K562 (cell line): ENCODE measurements around the gene SORT1. TPM values are rescaled to one million over a fixed set of nuclear protein-coding genes. Genes with fewer than 3 reads are reported as not detected.

Source experiments
- ARHGAP35 ChIP-seq: fragments of 450-650 bp; IDR thresholded peaks from 2 replicates; pipeline ENCODE4 v1.6.1; 2018; ENCODE audit not compliant: partially characterized antibody
- ATF1 ChIP-seq, 2 experiments: fragments of 450-650 bp in 1 of 2; IDR thresholded peaks; 2 replicates each; pipeline ENCODE4 v1.6.1; 2016; ENCODE audit warnings: missing compliant biosample characterization in 1 of 2, missing genetic modification characterization in 1 of 2
- CREM ChIP-seq: IDR thresholded peaks from 2 replicates; pipeline ENCODE4 v1.6.1; 2014; ENCODE audit warnings: antibody characterized with exemption, low read depth
- HCFC1 ChIP-seq: IDR thresholded peaks from 2 replicates; pipeline ENCODE4 v1.6.1; 2012; ENCODE audit warnings: low read depth, low read length, improper control_type of control experiment
- MTA1 ChIP-seq: fragments of 450-650 bp; IDR thresholded peaks from 2 replicates; pipeline ENCODE4 v1.6.1; 2017; ENCODE audit warnings: borderline replicate concordance
- NR2C2 ChIP-seq, 2 experiments: fragments of 200-800 bp in 1 of 2; sonication (Bioruptor generic) in 1 of 2; sonication (generic) in 1 of 2; formaldehyde crosslinking in 1 of 2; IDR thresholded peaks; 2 replicates each; pipeline versions ENCODE4 v1.6.1 to v1.8.0; 2016 to 2022; ENCODE audit warnings: mild to moderate bottlenecking in 1 of 2, missing compliant biosample characterization in 1 of 2, missing genetic modification characterization in 1 of 2, missing genetic modification reagents in 1 of 2
- PBX2 ChIP-seq, 2 experiments: IDR thresholded peaks in 1 of 2; conservative IDR thresholded peaks in 1 of 2; 2 replicates each; pipeline ENCODE4 v1.6.1; 2016; ENCODE audit warnings: low read depth in 2 of 2, mild to moderate bottlenecking in 1 of 2, missing compliant biosample characterization in 1 of 2, missing genetic modification characterization in 1 of 2, moderate library complexity in 1 of 2
- PREB ChIP-seq: sonication (generic); formaldehyde crosslinking; IDR thresholded peaks from 2 replicates; pipeline ENCODE4 v1.8.1; 2023; ENCODE audit warnings: mild to moderate bottlenecking, missing genetic modification reagents
- RAD21 ChIP-seq, 2 experiments: fragments of 250-450 bp in 1 of 2; fragments of 450-650 bp in 1 of 2; sonication (Bioruptor Pico) in 1 of 2; formaldehyde crosslinking in 1 of 2; IDR thresholded peaks in 1 of 2; conservative IDR thresholded peaks in 1 of 2; 2 replicates each; pipeline versions ENCODE4 v1.4.0 to v1.8.0; 2020 to 2022; ENCODE audit warnings: mild to moderate bottlenecking in 2 of 2, moderate library complexity in 1 of 2
- RREB1 ChIP-seq: fragments of 250-450 bp; sonication (Bioruptor Pico); IDR thresholded peaks from 2 replicates; pipeline ENCODE4 v1.4.0; 2020
- YY1 ChIP-seq, 3 experiments: IDR thresholded peaks; 2 replicates each; pipeline ENCODE4 v1.6.1; 2011; ENCODE audit warnings: low read length in 2 of 3, mild to moderate bottlenecking in 2 of 3, moderate library complexity in 2 of 3, borderline replicate concordance in 1 of 3, control low read depth in 1 of 3, low read depth in 1 of 3; ENCODE audit not compliant: insufficient read depth in 3 of 3, insufficient replicate concordance in 2 of 3, control insufficient read depth in 1 of 3, insufficient read length in 1 of 3; ENCODE audit errors: extremely low read depth in 1 of 3
- ZBTB8A ChIP-seq: fragments of 450-650 bp; IDR thresholded peaks from 2 replicates; pipeline ENCODE4 v1.6.1; 2018; ENCODE audit warnings: mild to moderate bottlenecking, moderate library complexity; ENCODE audit not compliant: partially characterized antibody
- ZKSCAN8 ChIP-seq: fragments of 200-800 bp; sonication (Bioruptor generic); IDR thresholded peaks from 2 replicates; pipeline ENCODE4 v1.6.1; 2016; ENCODE audit warnings: missing genetic modification characterization, missing compliant biosample characterization
- ZNF24 ChIP-seq: fragments of 450-650 bp; IDR thresholded peaks from 2 replicates; pipeline ENCODE4 v1.6.1; 2016
- ZSCAN29 ChIP-seq: fragments of 450-650 bp; IDR thresholded peaks from 2 replicates; pipeline ENCODE4 v1.6.1; 2017
- polyA plus RNA-seq, 8 experiments: library from polyadenylated mRNA; depleted of rRNA in 4 of 8; stranded (reverse) in 5 of 8; unstranded in 3 of 8; fragments of >200 nt; fragmentation: Nextera tagmentation in 2 of 8; fragmentation: Illumina TruSeq in 1 of 8; extraction: Ambion mirVana in 2 of 8; extraction: Trizol in 1 of 8; gene quantifications; 2 replicates each; pipeline versions ENCODE4 v1.2.1 to v1.2.3, GENCODE V29; 2011 to 2014; ENCODE audit warnings: inconsistent platforms in 1 of 8, missing spikeins in 1 of 8
- total RNA-seq, 7 experiments: library from RNA; depleted of rRNA in 6 of 7; stranded (reverse); fragments of >200 nt in 6 of 7; fragmentation: Illumina TruSeq in 2 of 7; extraction: Trizol in 2 of 7; gene quantifications; 2 replicates each; pipeline versions ENCODE4 v1.2.1 to v1.2.3, GENCODE V29; 2011 to 2021; ENCODE audit warnings: low replicate concordance in 1 of 7

SORT1 gene
- total and polyA plus RNA-seq, 9 of the 15 experiments (the other 6 are each of a cell fraction or from before 2014, with no cell fraction given), result 27.4 to 112 (median 65.0) TPM

- TF ChIP-seq RREB1 (CRISPR knock-in tag), result 0 out of 2 replicates have a peak, but pooled peaks have one; percentile 67
- TF ChIP-seq ZSCAN29, result peak; percentile 70; the same call in 1 of the 2 replicates
- TF ChIP-seq HCFC1, result peak; percentile 47
- peak; percentile 55; the same call in 1 of the 2 replicates for TF ChIP-seq MTA1
- TF ChIP-seq YY1 (IDR thresholded peaks at IDR 0.05; ENCODE audit: borderline replicate concordance in 1 of 3, control insufficient read depth in 1 of 3, extremely low read depth in 1 of 3, insufficient read depth in 3 of 3, insufficient read length in 1 of 3, insufficient replicate concordance in 2 of 3, low read depth in 1 of 3, low read length in 2 of 3), result peak in 1 of 3 experiments; percentile 34
- TF ChIP-seq ATF1 (CRISPR knock-in tag; IDR thresholded peaks at IDR 0.05), result no peak
- peak; percentile 88 for TF ChIP-seq ATF1 (tag; IDR thresholded peaks at IDR 0.05)
- peak; percentile 76; the same call in 1 of the 2 replicates for TF ChIP-seq PREB
- TF ChIP-seq CREM, result peak; percentile 85
- TF ChIP-seq ZBTB8A, result no peak
- TF ChIP-seq ZNF24, result 0 out of 2 replicates have a peak, but pooled peaks have one; percentile 26
- no peak for TF ChIP-seq ZKSCAN8 (CRISPR knock-in tag)
- no peak for TF ChIP-seq PBX2 (CRISPR knock-in tag; IDR thresholded peaks at IDR 0.05; ENCODE audit: low read depth)
- TF ChIP-seq PBX2 (tag; conservative IDR thresholded peaks at IDR 0.05; ENCODE audit: low read depth), result peak; percentile 92
- peak; percentile 56 to 81 for TF ChIP-seq RAD21 (CRISPR knock-in tag; conservative IDR thresholded peaks at IDR 0.05 in 1 of 2, IDR thresholded peaks at IDR 0.05 in 1 of 2)
- no peak for TF ChIP-seq ARHGAP35
- peak; percentile 17; the same call in 1 of the 2 replicates for TF ChIP-seq NR2C2 (CRISPR knock-in tag; IDR thresholded peaks at IDR 0.05)
- peak; percentile 79 for TF ChIP-seq NR2C2 (tag; IDR thresholded peaks at IDR 0.05)
Observed at GRCh38 chr1:109397581-109398342, at the start of gene SORT1 (continued).
